HL-60 (cell line): ENCODE data around the gene LMF1.

Experiments used
- DNase-seq, 2 experiments: peaks; one replicate each; pipeline ENCODE4 v3.0.0-alpha.2; 2010 to 2020; ENCODE audit warnings: low read depth in 1 of 2, low spot score in 1 of 2
- H3K27ac ChIP-seq: fragments of 250-450 bp; sonication (Bioruptor Pico); replicated peaks from 2 replicates; pipeline ENCODE4 v1.5.1; 2020; ENCODE audit warnings: mild to moderate bottlenecking, moderate library complexity
- H3K27me3 ChIP-seq: fragments of 250-450 bp; sonication (Bioruptor Pico); 2 replicates; pipeline ENCODE4 v1.5.1; 2021; ENCODE audit warnings: mild to moderate bottlenecking, moderate library complexity; ENCODE audit not compliant: insufficient read depth, poor library complexity, severe bottlenecking
- H3K4me3 ChIP-seq: replicated peaks from 2 replicates; pipeline ENCODE4 v1.5.1; 2011; ENCODE audit warnings: mild to moderate bottlenecking, control low read depth, low read length; ENCODE audit not compliant: insufficient read depth
- CTCF ChIP-seq: IDR thresholded peaks from one replicate; pipeline ENCODE4 v1.5.1; 2011; ENCODE audit warnings: low read length, control low read depth, inconsistent platforms; ENCODE audit not compliant: insufficient read depth
- GABPA ChIP-seq: IDR thresholded peaks from 2 replicates; pipeline ENCODE4 v1.6.1; 2012; ENCODE audit warnings: low read depth
- POLR2AphosphoS5 ChIP-seq: IDR thresholded peaks from 2 replicates; pipeline ENCODE4 v1.6.1; 2012; ENCODE audit warnings: low read depth
- REST ChIP-seq: IDR thresholded peaks from 2 replicates; pipeline ENCODE4 v1.6.1; 2012; ENCODE audit warnings: low read depth; ENCODE audit not compliant: insufficient replicate concordance
- SPI1 ChIP-seq: IDR thresholded peaks from 2 replicates; pipeline ENCODE4 v1.6.1; 2012; ENCODE audit warnings: low read depth, mild to moderate bottlenecking, borderline replicate concordance

LMF1 gene

GRCh38 chr16:912684-913613 lies 57.8 kb downstream of the LMF1 start:
- DNase-seq, result no peak
- Histone ChIP-seq H3K27ac (no peak overlapping the region), H3K4me3 (no peak overlapping the region), H3K27me3 (no peaks in the 10 kb centered on the region)
- TF ChIP-seq REST (no peak), POLR2AphosphoS5 (no peak), GABPA (no peak), SPI1 (no peak), CTCF (no peak)

GRCh38 chr16:912322-912683 lies 58.5 kb downstream of the LMF1 start:
- Histone ChIP-seq H3K27me3 (no peaks in the 10 kb centered on the region), H3K4me3 (no peak overlapping the region), H3K27ac (no peak overlapping the region)
- TF ChIP-seq GABPA (no peak), POLR2AphosphoS5 (no peak), SPI1 (no peak), CTCF (no peak), REST (no peak)
- no peak for DNase-seq

GRCh38 chr16:911604-912321 lies 59.0 kb downstream of the LMF1 start:
- Histone ChIP-seq H3K4me3 (no peak overlapping the region), H3K27me3 (no peaks in the 10 kb centered on the region), H3K27ac (no peak overlapping the region)
- TF ChIP-seq GABPA, result no peak
- no peak for TF ChIP-seq CTCF
- no peak for TF ChIP-seq REST
- no peak for TF ChIP-seq POLR2AphosphoS5
- TF ChIP-seq SPI1, result no peak
- DNase-seq, result no peak
